SKM-1 treated with dmso at 0.1 percent for 144 hours (cell line): ENCODE data around the gene MAGI2.

Experiments
- DNase-seq: peaks from one replicate; lab custom pipeline; 2025; ENCODE audit not compliant: unreplicated experiment; lab: John Stamatoyannopoulos, UW

Gene MAGI2

GRCh38 chr7:79381921-79382320 is 71.5 kb downstream of the MAGI2 start:
- DNase-seq = no peak

DNA sequence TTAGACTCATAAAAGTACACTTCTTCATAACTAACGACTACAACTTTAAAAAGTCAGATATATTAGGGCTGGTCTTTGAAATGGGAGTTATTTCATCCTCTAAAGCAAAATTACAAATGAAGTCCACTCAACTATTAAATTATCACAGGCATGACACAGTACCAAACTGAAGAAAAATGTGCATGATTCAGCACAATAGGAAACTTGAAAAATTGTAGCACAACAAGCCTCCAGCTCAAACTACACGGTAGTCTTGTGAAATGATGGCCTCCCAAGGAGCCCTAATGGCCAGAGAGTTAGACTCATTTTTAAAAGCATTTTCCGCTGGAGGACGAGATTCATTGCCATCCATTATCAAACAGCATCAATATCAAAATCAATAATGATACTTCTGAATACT is 76.4 kb downstream of the MAGI2 start:
- no peak for DNase-seq

DNA sequence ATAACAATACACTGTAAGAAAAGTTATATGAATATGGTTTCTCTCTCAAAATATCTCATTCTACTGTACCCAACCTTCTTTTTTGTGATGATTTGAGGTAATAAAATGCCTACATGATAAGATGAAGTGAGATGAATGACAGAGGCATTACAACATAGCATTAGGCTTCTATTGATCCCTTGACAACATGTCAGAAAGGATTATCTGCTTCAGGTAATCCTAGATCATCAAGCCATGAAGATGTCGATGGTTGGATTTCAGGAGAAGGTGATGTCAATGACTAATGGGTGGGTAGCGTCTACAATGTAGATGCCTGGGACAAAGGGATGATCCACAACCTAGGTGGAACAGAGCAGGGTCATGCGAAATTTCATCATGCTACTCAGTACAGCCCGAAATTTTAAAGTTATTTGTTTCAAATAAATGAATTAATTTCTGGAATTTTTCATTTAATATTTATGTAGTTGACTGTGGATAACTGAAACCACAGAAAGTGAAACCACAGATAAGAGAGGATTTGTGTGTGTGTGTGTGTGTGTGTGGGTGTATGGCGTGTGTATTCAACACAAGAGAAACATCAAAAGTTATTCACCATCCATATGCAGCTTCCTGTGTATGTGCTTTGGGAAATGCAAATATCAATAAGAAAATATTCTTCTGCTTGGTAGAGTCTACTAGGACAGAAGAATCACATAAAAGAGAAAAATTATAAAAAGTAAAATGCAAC is 77.0 kb downstream of the MAGI2 start:
- no peak for DNase-seq

- no peak for DNase-seq
Measured at GRCh38 chr7:79361214-79361613, 92.3 kb downstream of the MAGI2 start.

- DNase-seq = no peak
Measured at GRCh38 chr7:79359827-79360226, 93.6 kb downstream of the MAGI2 start.

DNA sequence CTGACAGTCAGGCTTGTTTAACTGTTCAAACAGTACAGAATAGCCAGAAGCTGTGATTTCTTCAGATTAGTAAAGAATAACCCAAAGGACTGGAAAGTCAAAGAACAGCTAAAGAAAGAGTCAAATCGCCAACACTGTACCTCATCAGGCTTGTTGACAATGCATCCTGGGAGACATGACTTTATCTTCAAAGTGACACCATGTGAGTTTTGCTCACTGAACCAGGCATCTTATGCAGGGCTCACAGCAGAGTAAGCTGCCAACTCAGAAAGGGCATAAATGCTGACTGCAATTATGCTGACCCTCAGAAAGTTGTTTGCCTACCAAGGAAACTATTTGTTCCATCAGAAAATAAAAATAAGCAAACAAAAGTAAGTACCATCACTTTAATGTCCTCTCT is 96.4 kb downstream of the MAGI2 start:
- DNase-seq = no peak

GRCh38 chr7:79353720-79354468 is 99.6 kb downstream of the MAGI2 start:
- no peak for DNase-seq

DNA sequence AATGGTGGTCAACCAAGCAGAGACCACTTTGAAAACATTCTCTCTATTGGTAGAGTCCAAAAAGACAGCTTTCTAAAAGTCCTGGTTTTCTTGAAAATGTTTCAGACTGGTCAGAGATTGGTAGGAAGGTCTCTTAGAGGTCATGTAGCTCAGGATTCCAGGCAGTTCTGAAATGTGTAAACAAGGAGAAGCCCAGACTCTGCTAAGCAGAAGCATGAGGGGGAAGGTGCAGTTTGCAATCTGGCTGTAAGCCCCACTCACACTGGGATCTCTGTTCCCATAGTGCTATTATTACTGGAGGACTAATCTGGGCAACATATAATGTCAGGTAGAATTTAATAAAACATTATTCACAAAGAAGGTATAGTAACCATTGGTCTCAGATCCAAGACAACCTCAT is 101.1 kb downstream of the MAGI2 start:
- DNase-seq = no peak

DNA sequence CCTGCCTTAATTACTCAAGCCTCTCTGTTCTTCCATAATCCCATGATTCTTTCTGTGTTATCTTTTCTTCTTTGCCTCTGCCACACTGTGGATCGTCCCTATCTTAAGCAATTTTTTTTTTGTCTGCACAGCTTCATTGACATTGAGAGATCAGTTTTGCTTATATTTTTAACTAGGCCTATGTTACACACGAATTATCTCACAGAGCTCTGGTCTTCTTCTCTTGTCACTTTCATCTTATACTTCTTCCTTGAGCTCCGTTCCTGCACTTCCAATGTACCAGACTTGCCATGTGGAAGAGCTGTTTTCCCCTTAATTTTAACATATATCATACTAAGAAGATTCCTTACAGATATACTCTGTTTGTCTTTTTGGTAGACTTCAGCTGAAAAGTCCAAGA is 106.1 kb downstream of the MAGI2 start:
- no peak for DNase-seq

DNA sequence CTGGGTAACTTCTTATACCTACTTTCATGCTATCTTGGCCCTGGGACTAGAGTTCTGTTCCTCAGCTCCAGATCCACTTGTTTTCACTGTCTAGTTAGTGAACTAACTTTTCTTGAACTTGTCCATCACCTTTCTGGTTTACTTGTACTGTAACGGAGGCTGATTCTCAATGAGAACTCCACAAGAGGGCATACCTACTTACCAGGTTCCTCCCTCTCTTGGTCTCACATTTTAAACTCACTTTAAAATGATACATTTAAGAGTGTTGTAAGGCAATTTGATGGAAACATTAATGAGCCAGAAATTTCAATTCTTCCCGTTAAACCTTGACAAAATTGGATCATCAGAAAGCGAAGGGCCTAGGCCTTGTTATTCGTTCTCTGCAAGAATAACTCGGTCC is 111.6 kb downstream of the MAGI2 start:
- DNase-seq = no peak

DNA sequence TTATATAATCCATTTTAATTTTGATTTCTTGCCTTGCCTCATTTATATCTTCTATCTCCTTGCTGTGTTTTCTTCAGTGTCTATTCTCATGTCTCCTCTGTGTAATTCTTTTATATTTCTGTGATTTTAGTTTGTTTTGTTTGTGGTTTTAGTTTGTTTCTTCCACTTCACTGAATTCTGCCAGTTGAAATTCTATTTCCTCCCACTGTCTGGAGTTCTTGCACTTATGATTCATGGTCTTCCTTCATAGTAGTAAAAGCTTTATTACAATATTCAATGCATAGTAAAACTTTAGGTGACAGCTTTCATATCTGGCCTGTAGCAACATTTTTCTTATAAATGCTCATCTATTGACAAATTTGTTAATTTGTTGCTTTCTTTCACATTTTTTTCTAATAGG is 113.3 kb downstream of the MAGI2 start:
- DNase-seq = no peak

DNA sequence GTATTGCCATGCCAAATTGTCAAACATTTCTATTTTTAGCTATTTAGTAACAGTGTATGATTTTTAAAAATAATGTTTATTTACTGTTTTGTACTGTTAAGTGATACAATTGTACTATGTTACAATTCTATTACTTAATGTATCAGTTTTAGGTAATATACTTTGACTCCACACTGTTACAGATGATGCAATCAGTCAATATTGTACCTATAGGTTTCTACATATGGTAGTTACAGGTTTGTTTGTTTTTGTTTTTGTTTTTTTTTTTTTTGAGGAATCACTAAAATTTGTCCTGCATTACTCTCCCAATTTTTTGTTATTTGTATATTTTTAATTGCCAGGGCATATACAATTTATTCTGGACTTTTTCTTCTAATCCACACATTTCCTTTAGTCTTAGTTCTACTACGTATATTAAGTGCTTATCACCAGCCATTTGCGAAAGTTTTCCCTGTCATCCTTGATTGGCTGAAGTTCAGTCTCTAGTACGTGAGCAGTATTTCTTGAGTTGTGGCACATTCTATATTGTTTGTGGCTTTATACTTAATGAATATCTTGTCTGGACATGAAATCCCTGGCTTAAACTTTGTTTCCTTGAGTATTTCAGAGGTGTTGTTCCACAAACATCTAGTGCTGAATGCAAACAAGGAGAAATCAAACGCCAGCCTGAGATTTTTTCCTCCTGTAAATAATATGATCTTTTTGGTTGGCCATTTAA is 114.1 kb downstream of the MAGI2 start:
- DNase-seq = no peak

GRCh38 chr7:79337717-79338116 is 115.8 kb downstream of the MAGI2 start:
- DNase-seq = no peak

DNA sequence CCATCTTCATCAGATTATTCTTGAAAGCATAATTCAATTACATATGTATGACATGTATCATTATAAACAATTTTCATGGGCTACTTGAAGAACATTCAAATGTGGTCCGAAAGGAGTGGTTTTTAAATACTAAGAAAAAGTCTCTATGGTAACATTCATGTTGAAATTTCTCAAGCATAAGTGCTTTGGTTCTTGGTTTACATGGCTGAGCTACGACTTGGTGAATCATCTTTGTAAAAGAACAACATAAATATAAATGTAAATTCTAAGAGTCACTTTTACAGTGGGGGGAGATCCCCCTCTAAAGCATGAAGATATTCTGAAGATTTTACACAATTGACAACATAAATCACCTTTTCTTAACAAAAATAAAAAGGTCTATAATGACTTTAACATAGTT is 118.6 kb downstream of the MAGI2 start:
- no peak for DNase-seq

GRCh38 chr7:79334334-79334733 is 119.1 kb downstream of the MAGI2 start:
- DNase-seq = no peak

DNA sequence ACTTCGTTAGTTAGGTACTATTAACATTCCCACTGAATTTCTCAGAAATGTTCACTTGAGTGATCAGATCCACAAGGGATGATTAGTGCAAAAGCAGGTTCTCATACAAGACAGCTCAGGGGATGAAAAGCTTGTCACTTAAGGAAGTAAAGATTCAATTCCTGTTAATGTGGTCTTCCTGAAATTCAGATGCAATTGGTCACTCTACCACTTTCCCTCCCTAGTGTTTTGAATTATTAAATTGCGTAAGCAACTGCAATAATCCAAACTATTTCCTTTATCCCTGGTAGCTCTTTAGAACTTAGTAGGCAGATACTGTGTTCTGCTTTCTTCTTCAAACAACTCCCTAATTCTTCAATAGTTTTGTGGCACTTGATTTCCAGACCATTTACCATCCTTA is 121.4 kb downstream of the MAGI2 start:
- no peak for DNase-seq

DNA sequence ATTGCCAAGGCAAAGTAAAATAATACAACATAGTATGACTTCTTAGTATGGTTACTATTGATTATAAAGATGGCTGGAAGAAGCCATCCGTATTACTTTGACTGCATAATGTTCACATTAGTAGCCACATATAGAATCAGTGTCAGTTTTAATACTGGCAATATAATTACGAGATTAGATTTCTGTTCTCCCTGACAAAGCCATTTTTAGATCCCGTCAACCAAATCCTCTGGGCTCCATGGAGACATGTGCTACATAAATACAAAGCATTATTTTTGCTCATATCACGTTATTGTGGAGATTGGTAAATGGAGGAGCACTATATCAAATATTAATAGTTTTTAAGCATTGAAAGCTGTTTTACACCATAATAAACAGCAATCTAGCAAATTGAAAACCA is 124.0 kb downstream of the MAGI2 start:
- no peak for DNase-seq

DNA sequence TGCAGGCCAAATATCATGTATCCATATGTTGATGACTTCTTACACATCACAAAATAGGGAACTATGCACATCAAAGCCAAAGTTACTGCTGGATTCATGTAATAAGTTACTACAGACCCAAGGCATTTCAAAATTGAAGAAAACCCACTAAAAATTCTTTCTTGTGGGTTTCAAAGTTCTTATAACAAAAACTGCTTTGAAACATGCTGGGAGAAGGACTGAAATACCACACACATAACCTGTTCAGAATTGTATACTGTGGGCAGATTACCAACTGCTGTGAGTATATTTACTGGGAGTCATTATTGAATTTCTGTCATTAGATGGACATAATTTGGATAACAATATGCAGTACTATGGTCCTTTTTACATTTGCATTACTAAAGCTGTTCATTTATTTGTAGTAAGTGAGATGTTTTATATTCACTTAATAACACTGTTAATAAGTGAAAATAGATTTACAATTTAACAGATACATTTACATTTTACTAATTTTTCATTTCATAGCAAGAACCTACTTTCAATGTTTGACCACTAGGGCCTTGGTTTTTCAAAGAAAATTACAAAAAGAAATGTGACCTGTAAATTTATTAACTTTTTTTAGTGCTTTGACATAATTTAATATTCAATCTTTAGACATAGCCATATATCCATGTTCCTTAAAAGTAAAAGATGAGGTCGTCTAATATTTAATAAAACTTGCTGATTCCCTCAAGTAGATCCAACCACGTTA is 132.6 kb downstream of the MAGI2 start:
- DNase-seq = no peak

DNA sequence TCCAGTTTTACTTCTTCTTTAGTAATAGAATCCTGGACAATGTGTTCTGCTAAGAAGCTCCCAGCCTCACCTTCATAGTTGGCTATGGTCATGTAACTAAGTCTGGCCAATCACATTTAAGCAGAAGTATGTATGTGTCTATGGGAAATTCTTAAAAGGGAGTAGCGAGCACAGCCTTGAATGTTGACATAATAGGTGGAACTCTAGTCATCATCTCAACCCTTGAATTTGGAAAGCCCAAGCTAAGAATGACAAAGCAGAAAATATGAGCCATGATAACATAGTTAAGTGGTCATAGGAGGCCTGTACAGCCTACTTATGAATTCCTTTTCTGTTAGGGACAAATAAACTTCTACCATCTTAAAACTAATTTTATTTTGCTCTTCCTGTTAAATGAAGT is 134.1 kb downstream of the MAGI2 start:
- no peak for DNase-seq

DNA sequence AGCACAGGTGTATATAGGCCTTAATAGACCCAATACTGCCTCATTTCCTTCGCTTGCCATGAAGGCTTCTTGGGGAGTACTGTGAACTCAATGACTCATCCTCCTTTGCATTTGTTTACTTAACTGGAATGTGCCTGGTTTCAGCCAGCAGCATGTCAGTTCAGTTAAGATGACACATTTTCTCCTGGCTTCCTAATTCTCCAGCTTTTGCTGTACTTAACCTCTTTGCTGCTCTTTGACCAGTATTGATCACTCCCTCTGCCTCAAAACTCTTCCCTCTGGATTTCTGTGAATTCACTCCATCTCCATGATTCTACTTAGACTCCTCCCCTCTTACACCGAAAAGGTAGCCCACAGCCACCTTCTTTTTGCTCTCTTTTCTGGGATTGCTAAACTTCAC is 135.7 kb downstream of the MAGI2 start:
- no peak for DNase-seq

DNA sequence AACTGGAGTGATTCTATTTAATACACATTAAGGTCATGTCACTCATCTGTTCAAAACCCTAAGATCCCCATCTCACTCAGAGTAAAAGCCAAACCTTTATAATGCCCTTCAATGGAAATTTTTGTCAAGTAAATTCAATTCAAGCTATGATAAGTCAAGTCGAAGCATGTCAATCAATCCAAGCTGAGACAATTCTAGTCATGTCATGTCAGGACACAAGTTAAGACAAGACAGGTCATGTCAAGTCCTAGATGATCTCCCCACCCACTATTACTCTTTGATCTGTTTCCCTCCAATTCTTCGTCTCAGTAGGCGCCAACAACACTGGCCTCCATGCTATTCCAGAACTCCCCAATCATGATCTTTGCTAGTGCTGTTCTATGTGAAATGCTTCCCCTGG is 141.4 kb downstream of the MAGI2 start:
- DNase-seq = no peak
